Activated CD4-positive, alpha-beta T cell treated with anti-CD3 and anti-CD28 coated beads for 1 hour (primary cell): ENCODE measurements around the gene OR51E2.
A peak's percentile ranks its signal among the peaks of the same experiment; 100 is the strongest.

Experiments
- DNase-seq: peaks from one replicate; pipeline ENCODE4 v3.0.0-alpha.2; 2020

The OR51E2 gene

DNA sequence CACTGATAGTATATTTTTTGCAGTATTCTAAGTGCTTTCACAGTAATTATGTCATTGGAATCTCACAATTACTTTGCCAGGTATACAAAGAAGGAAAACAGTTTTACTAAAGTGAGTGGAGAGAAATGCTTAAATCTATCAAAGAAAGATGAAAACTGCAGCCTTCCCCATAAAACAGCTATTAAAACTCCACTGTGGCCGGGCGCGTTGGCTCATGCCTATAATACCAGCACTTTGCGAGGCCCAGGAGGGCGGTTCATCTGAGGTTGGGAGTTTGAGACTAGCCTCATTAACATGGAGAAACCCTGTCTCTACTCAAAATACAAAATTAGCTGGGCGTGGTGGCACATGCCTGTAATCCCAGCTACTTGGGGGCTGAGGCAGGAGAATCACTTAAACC lies 34.8 kb downstream of the OR51E2 start:
- DNase-seq, result no peak

DNA sequence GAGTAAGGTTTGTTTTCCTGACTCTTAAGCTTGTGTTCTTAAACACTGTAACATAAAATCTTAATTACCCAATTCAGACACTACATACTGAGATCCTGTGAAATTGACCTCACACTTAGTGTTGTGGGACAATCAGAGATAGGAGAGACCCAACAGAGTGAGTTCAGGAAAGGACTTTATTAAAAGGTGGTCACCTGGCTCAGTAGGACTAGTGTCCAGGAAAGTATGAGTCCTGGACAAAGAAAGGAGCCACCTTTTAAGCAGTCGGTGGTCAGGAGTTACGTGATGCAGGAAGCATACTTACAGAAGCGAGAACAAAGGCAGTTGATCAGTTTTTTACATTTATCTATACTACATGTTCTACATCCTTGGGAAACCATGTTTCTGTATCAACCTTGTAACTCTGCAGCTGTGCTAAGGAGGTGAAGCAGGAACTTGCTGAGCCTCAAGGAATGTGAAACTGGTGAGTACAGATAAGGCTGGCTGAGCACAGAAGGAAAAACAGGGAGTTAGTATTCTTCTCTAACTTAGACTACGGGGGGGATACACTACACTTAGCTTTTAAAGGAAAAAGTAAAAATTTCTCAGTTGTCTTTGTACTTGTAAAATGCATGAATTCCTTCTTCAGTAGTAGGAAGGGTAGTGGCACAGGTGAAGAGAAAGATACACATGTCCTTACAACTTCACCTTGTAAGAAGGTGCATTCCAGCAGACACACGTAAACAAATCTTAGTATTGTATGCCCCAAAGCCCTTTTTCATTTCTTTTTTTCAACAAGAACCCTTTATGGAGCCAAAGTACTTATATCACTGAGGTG lies 38.8 kb downstream of the OR51E2 start:
- DNase-seq, result no peak

GRCh38 chr11:4654635-4655369 lies 42.9 kb downstream of the OR51E2 start:
- no peak for DNase-seq

DNA sequence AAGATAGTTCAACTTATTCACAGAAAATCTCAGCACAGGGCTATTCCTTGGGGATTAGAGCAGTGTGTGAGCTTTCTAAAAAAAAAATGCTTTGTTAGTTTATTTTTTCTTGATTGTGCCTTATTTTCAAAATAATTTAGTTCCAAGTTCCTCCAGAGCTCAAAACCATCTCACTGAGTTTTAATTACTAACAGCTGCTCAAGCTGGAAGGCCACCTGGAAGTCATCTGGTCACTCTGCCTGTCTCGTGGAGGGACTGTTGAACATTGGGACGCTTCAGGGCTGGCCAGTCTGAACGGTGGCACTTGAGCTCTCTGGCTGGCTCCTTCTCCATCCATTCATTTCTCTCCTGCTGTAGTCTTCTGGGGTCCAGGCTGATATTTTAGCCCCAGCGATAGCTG lies 49.9 kb downstream of the OR51E2 start:
- no peak for DNase-seq

GRCh38 chr11:4645974-4646373 lies 51.7 kb downstream of the OR51E2 start:
- no peak for DNase-seq

GRCh38 chr11:4644233-4644632 lies 53.4 kb downstream of the OR51E2 start:
- no peak for DNase-seq

DNA sequence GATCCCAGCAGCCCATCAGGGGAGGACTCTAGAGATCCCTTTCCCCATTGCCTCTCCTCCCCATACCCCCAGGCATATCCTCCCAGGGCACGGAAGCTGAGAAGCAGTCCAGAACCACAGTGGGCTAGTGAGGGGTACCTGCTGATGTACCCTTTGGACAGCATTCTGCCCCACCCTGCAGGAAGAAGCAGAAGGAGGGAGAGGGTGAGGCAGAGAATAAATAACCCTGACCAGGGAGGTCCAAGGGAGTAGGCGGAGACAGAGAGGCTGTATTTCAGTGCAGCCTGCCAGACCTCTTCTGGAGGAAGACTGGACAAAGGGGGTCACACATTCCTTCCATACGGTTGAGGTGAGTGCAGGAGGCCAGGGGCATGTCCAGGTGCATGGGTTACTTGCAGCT lies 54.0 kb downstream of the OR51E2 start, which contains the start of gene OR51E1:
Gene OR51E1 (plus strand): TSS at position 301 of the 400 bp plus-strand sequence. CDS start 8,545 bp downstream, outside the sequence.
- no peak for DNase-seq

- DNase-seq, result no peak
These were observed 54.6 kb downstream of the OR51E2 start for GRCh38 chr11:4643076-4643475.

DNA sequence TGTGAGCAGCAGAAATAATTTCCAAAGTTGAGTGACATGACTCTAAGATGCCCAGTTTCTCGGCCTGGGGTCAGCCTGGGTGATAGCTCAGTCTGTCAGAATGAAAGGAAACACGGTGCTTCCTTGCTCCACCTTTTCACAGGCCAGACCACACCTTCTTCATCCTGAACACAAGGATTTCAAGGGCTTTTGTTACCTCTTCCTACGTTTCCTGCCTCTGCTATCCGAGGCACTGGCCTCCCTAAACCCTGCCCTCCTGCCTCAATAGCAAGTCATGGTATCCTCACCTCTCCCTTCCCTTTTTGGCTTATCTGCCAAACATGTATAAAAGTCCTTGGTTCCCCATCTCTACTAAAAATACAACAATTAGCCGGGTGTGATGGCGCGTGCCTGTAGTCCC lies 55.6 kb downstream of the OR51E2 start:
- DNase-seq, result no peak

DNA sequence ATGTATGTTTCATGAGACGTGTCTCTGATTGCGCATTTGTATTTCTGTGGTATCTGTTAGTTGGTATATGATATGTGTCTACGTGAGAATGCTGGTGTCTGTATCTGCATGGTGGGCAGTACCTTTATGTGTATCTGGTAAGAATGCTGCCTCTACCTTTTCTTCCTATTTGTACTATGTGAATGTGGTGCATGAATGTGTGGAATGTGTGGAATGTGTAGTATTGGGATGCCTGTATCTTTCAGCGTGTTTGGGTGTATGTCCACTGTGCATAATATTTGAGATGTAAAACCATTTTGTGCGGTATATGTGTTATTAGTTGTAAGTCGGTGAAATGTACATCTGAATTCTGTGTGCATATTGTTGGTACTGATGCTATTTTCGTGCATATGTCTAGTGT lies 56.2 kb downstream of the OR51E2 start:
- no peak for DNase-seq

DNA sequence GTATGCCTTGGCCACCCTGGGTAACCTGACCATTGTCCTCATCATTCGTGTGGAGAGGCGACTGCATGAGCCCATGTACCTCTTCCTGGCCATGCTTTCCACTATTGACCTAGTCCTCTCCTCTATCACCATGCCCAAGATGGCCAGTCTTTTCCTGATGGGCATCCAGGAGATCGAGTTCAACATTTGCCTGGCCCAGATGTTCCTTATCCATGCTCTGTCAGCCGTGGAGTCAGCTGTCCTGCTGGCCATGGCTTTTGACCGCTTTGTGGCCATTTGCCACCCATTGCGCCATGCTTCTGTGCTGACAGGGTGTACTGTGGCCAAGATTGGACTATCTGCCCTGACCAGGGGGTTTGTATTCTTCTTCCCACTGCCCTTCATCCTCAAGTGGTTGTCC lies 57.7 kb downstream of the OR51E2 start:
- no peak for DNase-seq

DNA sequence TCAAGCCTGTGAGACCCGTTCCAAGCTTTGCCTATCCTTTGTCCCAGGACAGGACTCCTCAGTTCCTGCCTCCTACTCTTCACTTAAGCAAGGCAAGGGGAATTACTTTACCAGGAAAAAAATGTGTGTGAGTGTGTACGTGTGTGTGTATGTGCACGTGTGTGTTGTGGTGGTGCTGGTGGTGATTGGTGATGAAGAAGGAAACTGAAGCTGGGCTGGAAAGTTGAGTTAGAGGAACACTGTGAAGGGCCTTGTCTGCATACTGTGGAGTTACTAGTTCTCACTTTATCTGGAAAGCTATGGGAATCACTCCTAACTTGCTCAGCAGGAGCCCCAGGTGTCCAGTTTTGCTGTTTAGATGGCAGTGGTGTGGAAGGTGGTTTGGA lies 60.0 kb downstream of the OR51E2 start:
- DNase-seq, result no peak

DNA sequence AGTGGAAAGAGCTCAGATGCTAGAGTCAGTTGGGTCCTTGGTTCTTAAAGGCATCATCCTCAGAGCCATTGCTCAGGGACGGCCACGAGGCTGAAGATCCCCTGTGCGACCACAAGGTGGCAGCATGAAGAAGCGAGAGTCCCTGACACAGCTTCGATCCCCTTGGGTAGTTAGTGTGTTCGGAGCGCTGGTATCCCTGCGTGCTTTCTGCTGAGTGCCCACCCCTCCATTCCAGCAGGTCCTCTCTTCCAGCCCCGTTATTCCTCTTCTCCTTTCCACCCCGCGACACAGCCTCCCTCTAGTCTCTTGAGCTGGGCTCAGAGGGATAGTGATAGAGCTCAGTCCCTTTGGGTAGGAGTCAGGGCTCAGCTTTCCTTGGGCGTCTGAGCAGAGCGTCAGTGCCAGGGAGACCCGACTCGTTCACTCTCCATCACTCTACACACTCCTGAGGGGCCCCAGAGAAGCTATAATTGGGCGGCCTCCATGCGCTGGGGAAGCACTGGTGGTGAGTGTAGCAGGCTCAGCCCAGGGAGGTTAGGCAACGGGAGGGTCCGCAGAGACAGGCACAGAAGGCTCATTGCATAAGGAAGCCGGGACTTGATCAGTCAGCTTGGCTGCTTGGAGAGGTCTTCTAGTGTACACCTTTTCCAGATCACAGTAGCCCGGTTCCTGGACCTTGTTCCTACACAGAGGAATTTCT lies 60.5 kb downstream of the OR51E2 start, which contains the start of gene OR51D1:
Gene OR51D1 (plus strand): TSS at position 516 of the 700 bp plus-strand sequence. CDS start 2,314 bp downstream, outside the sequence.
- peak; percentile 52 for DNase-seq

DNA sequence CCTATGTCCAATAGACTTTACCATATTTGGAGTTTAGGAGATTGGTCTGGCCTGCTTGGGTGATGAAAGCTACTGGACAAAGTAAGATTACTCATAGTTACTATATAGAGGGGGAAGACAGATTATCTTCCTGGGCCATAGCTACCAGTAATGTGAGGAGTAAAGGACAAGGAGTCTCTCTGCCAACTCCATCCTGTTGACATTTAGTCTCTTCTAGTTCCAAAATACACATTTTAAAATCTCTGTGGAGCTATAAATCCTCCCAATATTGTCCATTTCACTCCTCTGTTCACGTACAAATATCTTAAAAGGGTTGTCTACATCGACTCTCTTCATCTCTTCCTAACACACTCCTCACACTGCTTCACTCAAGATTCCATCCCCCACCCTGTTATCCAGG lies 61.5 kb downstream of the OR51E2 start:
- no peak for DNase-seq
